Central memory CD4-positive, alpha-beta T cell (primary cell): Measurements from ENCODE around the gene APBA1.

Source experiments
- DNase-seq: peaks from one replicate; pipeline ENCODE4 v3.0.0; 2022

The APBA1 gene

DNA sequence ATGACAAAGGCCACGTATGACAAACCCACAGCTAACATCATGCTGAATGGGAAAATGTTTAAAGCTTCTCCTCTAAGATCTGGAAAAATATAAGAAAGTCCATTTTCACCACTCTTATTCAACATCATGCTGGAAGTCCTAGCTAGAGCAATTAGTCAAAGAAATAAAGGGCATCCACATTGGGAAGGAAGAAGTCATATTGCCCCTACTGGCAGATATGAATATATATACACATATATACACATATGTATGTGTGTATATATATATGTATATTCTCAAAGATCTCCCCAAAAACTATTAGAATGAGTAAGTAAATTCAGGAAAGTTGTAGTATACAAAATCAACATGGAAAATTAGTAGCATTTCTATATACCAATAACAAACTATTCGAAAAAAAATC is 17.1 kb downstream of the APBA1 start:
- DNase-seq = no peak

DNA sequence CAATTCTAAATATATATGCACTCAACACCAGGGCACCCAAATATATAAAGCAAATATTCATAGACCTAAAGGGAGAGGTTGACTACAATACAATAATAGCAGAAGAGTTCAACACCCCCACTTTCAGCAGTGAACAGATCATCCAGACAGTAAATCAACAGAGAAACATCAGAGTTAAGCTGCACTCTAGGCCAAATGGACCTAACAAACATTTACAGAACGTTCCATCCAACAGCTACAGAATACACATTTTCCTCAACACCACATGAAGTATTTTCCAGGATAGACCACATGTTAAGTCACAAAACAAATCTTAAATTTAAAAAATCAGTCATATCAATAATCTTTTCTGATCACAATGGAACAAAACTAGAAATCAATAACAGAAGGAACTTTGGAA is 18.9 kb downstream of the APBA1 start:
- no peak for DNase-seq

DNA sequence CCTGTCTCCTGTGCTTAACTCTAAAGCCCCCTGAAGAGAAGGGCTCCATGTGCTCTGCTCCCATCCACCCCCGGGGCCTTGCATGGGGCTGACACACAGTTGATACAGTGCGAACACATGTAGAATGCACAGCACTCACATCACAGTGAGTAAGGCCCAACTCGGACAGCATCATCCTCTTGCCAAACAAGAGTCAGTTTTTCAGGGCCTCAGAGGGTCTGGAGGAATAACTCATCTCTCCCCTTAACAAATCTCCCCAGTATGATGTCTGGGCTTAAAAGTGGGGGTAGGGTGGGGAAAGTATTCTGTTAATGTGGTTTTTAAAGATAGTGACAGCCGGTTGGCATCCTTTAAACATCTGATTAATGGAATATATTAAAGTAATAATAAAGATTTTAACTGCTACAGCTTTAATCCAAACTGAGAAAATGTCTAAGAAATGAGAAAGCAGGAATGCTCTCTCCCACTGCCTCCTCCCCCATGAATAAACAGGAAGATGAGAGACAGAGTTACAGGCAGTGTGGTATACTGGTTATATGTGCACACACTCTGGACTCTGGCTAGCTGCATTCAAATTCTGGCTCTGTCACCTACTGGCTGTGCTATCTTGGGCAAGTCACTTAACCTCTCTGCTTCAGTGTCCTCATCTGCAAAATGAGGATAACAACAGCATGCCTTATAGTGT is 22.5 kb downstream of the APBA1 start:
- DNase-seq = no peak

GRCh38 chr9:69647804-69648203 is 24.4 kb downstream of the APBA1 start:
- no peak for DNase-seq

- DNase-seq = no peak
These were observed 25.4 kb downstream of the APBA1 start for GRCh38 chr9:69646810-69647209.

GRCh38 chr9:69645488-69645887 is 26.7 kb downstream of the APBA1 start:
- DNase-seq = no peak

DNA sequence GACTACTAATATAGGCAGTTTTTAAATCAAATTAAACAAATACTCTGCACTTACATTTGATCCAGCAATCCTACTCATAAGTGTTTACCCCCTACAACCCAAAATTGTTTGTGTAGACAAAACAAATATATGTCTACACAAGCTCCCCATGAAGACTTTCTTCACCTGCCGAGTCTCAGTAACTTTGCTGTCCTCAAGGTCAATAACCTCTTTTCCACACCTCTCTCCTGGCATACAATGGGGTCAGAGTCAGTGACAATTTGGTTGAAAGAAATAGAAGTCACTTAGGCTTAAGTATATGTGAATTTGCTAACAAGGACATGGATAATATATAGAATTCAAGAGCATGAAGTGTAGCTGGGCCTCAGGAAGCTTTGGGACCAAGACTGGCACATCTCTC is 29.1 kb downstream of the APBA1 start:
- no peak for DNase-seq

DNA sequence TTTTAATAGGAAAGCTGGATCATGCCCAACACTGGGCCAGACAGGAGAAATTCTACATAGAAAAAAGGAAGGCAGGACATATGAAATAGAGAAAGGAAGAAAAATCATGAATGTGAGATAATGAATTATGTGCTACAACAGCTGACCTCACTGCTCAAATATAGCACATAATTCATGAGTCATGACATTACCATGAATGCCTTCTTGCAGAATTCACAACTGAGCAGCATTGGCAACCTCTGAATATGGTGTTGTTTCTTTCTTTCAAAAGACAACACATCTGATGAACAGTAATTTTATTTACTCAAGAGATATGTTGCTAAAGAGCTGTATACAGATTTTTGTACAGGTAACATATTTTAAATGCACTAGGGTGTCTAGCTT is 34.4 kb downstream of the APBA1 start:
- no peak for DNase-seq

GRCh38 chr9:69637193-69637816 is 34.9 kb downstream of the APBA1 start:
- no peak for DNase-seq

DNA sequence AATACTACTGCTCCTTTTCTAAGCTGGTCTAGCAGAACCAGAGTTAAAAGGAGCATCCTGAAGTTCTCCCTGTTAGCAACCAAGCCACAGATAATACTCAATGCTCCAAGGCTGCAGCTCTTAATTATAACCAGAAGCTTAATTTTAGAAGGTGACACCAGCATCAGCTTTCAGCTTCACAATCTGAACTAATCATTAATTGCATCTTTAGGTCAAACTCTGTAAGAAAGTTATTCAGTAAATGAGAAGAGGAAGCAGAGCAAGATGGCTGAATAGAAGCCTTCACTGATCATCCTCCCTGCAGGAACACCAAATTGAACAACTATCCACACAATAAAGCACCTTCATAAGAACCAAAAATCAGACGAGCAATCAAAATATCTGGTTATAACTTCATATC is 38.5 kb downstream of the APBA1 start:
- no peak for DNase-seq

- no peak for DNase-seq
These were observed 39.4 kb downstream of the APBA1 start for GRCh38 chr9:69632768-69633167.

- no peak for DNase-seq
These were observed 44.9 kb downstream of the APBA1 start for GRCh38 chr9:69627281-69627680.

DNA sequence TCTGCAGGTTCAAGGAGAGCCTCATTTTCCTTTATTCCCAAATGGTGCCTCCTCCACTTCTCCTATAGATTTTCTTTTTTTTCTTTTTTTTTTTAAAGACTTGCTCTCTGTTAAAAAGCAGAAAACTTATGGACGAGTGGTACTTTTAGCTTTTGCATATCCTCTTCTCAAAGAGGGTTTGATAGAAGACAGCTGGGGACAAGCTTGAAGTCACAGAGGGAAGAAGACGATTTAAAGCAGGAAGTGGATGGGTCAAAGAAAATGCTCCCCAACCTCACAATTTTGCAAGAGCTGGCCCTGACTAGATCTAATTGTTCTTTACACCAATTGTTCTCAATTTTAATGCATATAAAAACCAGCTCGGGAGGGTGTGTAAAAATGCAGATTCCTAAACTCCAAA is 48.9 kb downstream of the APBA1 start:
- no peak for DNase-seq

DNA sequence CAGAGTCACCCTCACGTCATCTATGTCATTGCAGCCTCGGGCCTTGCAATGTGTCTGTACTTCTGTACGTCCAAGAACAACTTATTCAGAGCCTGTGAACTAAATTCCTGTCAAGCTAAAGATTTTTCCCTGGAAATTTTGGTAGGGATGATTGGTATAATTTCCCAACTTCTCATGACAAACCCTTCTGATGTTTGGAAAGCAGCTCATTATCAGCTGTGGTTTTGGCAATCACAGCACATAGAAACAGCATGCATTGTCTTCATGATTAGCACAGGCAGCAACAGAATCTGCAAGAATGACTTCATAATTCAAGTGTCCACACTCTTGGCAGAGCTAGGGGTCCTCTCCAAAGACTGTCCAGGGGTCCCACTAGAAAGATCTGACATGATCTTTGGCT is 49.5 kb downstream of the APBA1 start:
- no peak for DNase-seq

DNA sequence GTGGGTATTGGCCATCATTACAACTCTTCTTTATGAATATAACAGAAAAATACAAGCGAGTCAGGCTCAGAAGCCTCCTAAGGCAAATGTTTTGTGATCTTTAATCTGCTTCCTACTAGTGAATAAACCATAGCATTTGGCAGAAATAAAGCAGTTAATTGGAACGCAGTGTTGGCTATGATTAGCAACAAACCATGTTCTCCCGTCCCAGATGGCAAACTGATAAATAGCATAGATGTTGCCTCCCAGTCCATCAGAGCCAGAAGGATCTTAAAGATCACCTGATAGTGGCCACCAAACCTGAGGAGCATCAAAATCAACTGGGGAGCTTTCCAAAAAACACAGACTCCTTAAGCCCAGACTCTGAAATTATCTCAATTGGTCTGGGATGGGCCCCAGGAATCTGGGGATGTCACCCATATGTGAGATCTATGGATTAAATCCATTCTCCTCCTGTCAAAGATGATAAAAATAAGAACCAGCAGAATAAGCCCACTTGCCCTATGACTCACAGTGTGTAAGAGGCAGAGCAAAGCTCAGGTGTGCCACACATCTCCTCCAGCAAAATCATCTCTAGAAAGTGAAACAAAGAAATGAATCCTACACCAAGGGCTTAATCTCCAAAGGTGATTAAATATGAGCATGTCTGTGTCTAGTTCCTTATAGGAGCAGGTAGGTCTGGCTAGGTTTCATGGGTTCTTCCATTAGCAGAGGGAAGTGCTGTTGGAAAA is 50.3 kb downstream of the APBA1 start:
- DNase-seq = no peak

- DNase-seq = no peak
These were observed 51.4 kb downstream of the APBA1 start for GRCh38 chr9:69620731-69621130.

GRCh38 chr9:69619233-69619632 is 52.9 kb downstream of the APBA1 start:
- no peak for DNase-seq

- DNase-seq = no peak
These were observed 55.2 kb downstream of the APBA1 start for GRCh38 chr9:69617006-69617405.

- DNase-seq = no peak
These were observed 56.3 kb downstream of the APBA1 start for GRCh38 chr9:69615880-69616279.

- DNase-seq = no peak
These were observed 61.0 kb downstream of the APBA1 start for GRCh38 chr9:69611221-69611620.

DNA sequence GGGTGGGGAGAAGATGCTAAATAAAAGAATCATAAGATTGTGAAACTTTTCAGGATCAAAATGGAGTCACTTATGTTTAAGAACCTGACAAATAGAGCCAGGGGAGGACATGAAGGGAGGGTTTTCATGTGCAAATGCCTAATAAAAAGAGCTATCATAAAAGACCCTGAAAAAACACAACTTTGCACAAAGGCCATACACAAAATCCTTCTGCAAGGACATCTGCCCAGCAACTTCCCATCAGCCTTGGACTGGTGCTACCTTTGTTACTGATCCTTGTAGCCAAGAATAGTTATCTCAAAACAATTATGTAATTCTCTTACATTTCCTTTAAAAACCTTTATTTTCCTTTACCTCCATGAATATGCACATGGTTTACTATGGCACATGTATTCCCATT is 63.0 kb downstream of the APBA1 start:
- no peak for DNase-seq

- DNase-seq = no peak
These were observed 66.1 kb downstream of the APBA1 start for GRCh38 chr9:69606089-69606488.

DNA sequence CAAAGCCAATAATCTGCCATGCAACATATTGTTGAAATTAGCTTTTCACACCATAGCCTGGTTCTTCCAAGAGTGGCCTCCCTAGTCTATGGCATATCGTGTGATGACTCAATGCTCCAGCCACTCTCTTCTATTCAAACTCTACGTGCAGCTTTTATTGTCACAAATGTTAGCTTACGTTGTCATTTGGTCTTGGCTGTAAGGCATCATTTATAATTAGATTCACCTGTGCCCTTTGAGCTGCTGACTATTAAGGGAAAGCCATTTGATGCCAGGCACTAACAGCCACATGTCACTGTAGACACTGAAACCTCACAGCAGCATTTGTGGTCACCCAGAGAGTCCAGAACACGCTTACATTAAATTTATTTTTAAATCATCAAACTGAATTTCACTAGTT is 66.8 kb downstream of the APBA1 start:
- no peak for DNase-seq

DNA sequence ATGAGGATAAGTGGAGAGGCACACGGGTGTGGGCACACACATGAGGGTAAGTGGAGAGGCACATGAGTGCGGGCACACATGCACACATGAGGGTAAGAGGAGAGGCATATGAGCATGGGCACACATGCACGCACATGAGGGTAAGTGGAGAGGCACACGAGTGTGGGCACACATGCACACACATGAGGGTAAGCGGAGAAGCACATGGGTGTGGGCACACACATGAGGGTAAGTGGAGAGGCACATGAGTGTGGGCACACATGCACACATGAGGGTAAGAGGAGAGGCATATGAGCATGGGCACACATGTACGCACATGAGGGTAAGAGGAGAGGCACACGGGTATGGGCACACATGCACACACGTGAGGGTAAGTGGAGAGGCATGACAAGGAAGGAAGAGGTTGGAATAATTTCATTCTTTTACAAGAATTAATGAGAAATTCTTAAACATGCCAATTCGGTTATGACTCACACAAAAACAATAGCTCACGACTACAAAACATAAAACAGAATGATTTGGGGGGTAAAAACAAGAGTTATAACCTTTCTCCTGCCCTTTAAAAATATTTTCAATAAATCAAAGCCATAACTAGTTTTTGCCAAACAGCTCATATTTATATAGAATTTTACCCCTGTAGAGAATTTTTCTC is 67.5 kb downstream of the APBA1 start:
- no peak for DNase-seq
